CD4-positive, alpha-beta T cell treated with Interferon gamma for 1 hour (primary cell): ENCODE results near the gene TRERF1.

Experiments
- DNase-seq: peaks from one replicate; pipeline ENCODE4 v3.0.0-alpha.2; 2020

Gene TRERF1

GRCh38 chr6:42268016-42268834 is 183.5 kb downstream of the TRERF1 start:
- DNase-seq: no peak

GRCh38 chr6:42266538-42266937 is 185.2 kb downstream of the TRERF1 start:
- DNase-seq: no peak

- DNase-seq: no peak
Measured at GRCh38 chr6:42264852-42265390, 186.8 kb downstream of the TRERF1 start.

GRCh38 chr6:42264162-42264851 is 187.4 kb downstream of the TRERF1 start:
- no peak for DNase-seq

GRCh38 chr6:42263165-42263728 is 188.5 kb downstream of the TRERF1 start:
- no peak for DNase-seq

- DNase-seq: no peak
Measured at GRCh38 chr6:42260972-42261371, 190.8 kb downstream of the TRERF1 start.

- no peak for DNase-seq
Measured at GRCh38 chr6:42260396-42260888, 191.3 kb downstream of the TRERF1 start.

GRCh38 chr6:42259841-42260395 is 191.8 kb downstream of the TRERF1 start:
- DNase-seq: no peak

GRCh38 chr6:42259286-42259685 is 192.4 kb downstream of the TRERF1 start:
- no peak for DNase-seq

- no peak for DNase-seq
Measured at GRCh38 chr6:42257614-42258013, 194.1 kb downstream of the TRERF1 start.

GRCh38 chr6:42257063-42257462 is 194.7 kb downstream of the TRERF1 start:
- no peak for DNase-seq

- no peak for DNase-seq
Measured at GRCh38 chr6:42255050-42255449, 196.7 kb downstream of the TRERF1 start.

GRCh38 chr6:42254505-42254904 is 197.2 kb downstream of the TRERF1 start:
- DNase-seq: no peak

GRCh38 chr6:42251911-42252637 is 199.7 kb downstream of the TRERF1 start:
- no peak for DNase-seq

GRCh38 chr6:42251500-42251899 is 200.2 kb downstream of the TRERF1 start:
- DNase-seq: no peak

- no peak for DNase-seq
Measured at GRCh38 chr6:42250274-42250931, 201.3 kb downstream of the TRERF1 start.

- DNase-seq: no peak
Measured at GRCh38 chr6:42249279-42249678, 202.4 kb downstream of the TRERF1 start.

- no peak for DNase-seq
Measured at GRCh38 chr6:42243046-42243445, 208.7 kb downstream of the TRERF1 start.

GRCh38 chr6:42241915-42242314 is 209.8 kb downstream of the TRERF1 start:
- DNase-seq: no peak

- no peak for DNase-seq
Measured at GRCh38 chr6:42239736-42240375, 211.9 kb downstream of the TRERF1 start.

- DNase-seq: no peak
Measured at GRCh38 chr6:42239333-42239732, 212.4 kb downstream of the TRERF1 start.
